Neural cell (in vitro differentiated cells): Measurements from ENCODE around the gene MED13. TPM values are rescaled to one million over a fixed set of nuclear protein-coding genes. Genes with fewer than 3 reads are reported as not detected.

Experiments used
- H2AFZ ChIP-seq: fragments of 200-600, 300-800 bp; sonication (generic), shearing (Covaris generic); 2 replicates; pipeline ENCODE4 v1.6.0; 2014; ENCODE audit warnings: low read depth, mild to moderate bottlenecking, antibody characterized with exemption, low read length, moderate library complexity
- H3F3A ChIP-seq: fragments of 200-600 bp; shearing (Covaris generic); 2 replicates; pipeline ENCODE4 v1.6.1; 2016; ENCODE audit warnings: mild to moderate bottlenecking, moderate library complexity, mixed read lengths, antibody characterized with exemption, low read length; ENCODE audit not compliant: insufficient read depth, poor library complexity, severe bottlenecking
- H3K27ac ChIP-seq: fragments of 200-600, 300-800 bp; sonication (generic), shearing (Covaris generic); 2 replicates; pipeline ENCODE4 v1.5.1; 2014; ENCODE audit warnings: mild to moderate bottlenecking, low read length, moderate library complexity
- H3K27me3 ChIP-seq: fragments of 300-800, 200-600 bp; sonication (generic), shearing (Covaris generic); 2 replicates; pipeline ENCODE4 v1.6.0; 2014; ENCODE audit warnings: mild to moderate bottlenecking, low read depth, low read length, moderate library complexity; ENCODE audit not compliant: insufficient read depth
- H3K36me3 ChIP-seq: fragments of 300-800, 200-600 bp; sonication (generic), shearing (Covaris generic); 2 replicates; pipeline ENCODE4 v1.5.1; 2014; ENCODE audit warnings: mild to moderate bottlenecking, antibody characterized with exemption, low read length, moderate library complexity; ENCODE audit not compliant: insufficient read depth
- H3K4me2 ChIP-seq: fragments of 300-800, 200-600 bp; sonication (generic), shearing (Covaris generic); 2 replicates; pipeline ENCODE4 v1.6.0; 2014; ENCODE audit warnings: mild to moderate bottlenecking, low read length
- H3K4me3 ChIP-seq: fragments of 300-800, 200-600 bp; sonication (generic), shearing (Covaris generic); 2 replicates; pipeline ENCODE4 v1.5.1; 2014; ENCODE audit warnings: mild to moderate bottlenecking, low read length, moderate library complexity
- H3K79me2 ChIP-seq: fragments of 200-600 bp; shearing (Covaris generic); replicated peaks from 2 replicates; pipeline ENCODE4 v1.6.0; 2014; ENCODE audit warnings: mild to moderate bottlenecking, low read length, moderate library complexity; ENCODE audit not compliant: insufficient read depth
- H3K9ac ChIP-seq: fragments of 300-800, 200-600 bp; sonication (generic), shearing (Covaris generic); 2 replicates; pipeline ENCODE4 v1.6.1; 2016; ENCODE audit warnings: mild to moderate bottlenecking, low read length, mixed read lengths
- H3K9me2 ChIP-seq: fragments of 200-600 bp; shearing (Covaris generic); 2 replicates; pipeline ENCODE4 v1.6.1; 2016; ENCODE audit warnings: mild to moderate bottlenecking, low read length, mixed read lengths; ENCODE audit not compliant: insufficient read depth
- H3K9me3 ChIP-seq: fragments of 200-600, 300-800 bp; sonication (generic), shearing (Covaris generic); 2 replicates; pipeline ENCODE4 v1.6.1; 2016; ENCODE audit warnings: mild to moderate bottlenecking, mixed run types, low read length, moderate library complexity, mixed read lengths
- H4K20me1 ChIP-seq: fragments of 200-600 bp; shearing (Covaris generic); 2 replicates; pipeline ENCODE4 v1.6.1; 2016; ENCODE audit warnings: mild to moderate bottlenecking, mixed run types; ENCODE audit not compliant: insufficient read depth
- EP300 ChIP-seq: fragments of 450-650 bp; conservative IDR thresholded peaks from 2 replicates; pipeline ENCODE4 v1.6.1; 2014; ENCODE audit warnings: antibody characterized with exemption, mild to moderate bottlenecking, moderate library complexity; ENCODE audit not compliant: poor library complexity, severe bottlenecking
- EZH2 ChIP-seq: fragments of 200-600, 300-800 bp; shearing (Covaris generic), sonication (generic); IDR thresholded peaks from 2 replicates; pipeline ENCODE4 v1.6.1; 2014; ENCODE audit warnings: antibody characterized with exemption, low read length, borderline replicate concordance, mild to moderate bottlenecking; ENCODE audit not compliant: insufficient read depth, poor library complexity, severe bottlenecking
- MXI1 ChIP-seq: fragments of 450-650 bp; conservative IDR thresholded peaks from 2 replicates; pipeline ENCODE4 v1.6.1; 2014; ENCODE audit warnings: antibody characterized with exemption, mild to moderate bottlenecking; ENCODE audit not compliant: poor library complexity, severe bottlenecking
- POLR2AphosphoS5 ChIP-seq: IDR thresholded peaks from 2 replicates; pipeline ENCODE4 v1.6.1; 2012
- RAD21 ChIP-seq: fragments of 450-650 bp; conservative IDR thresholded peaks from 2 replicates; pipeline ENCODE4 v1.6.1; 2014; ENCODE audit warnings: antibody characterized with exemption, mild to moderate bottlenecking, moderate library complexity
- REST ChIP-seq: IDR thresholded peaks from 2 replicates; pipeline ENCODE4 v1.6.1; 2012; ENCODE audit warnings: borderline replicate concordance
- SMC3 ChIP-seq: fragments of 450-650 bp; conservative IDR thresholded peaks from 2 replicates; pipeline ENCODE4 v1.6.1; 2014; ENCODE audit warnings: antibody characterized with exemption, mild to moderate bottlenecking, moderate library complexity; ENCODE audit not compliant: poor library complexity
- TAF1 ChIP-seq: IDR thresholded peaks from 2 replicates; pipeline ENCODE4 v1.6.1; 2012; ENCODE audit warnings: low read depth
- polyA plus RNA-seq: library from polyadenylated mRNA; depleted of rRNA; stranded (reverse); fragments of >200 nt; gene quantifications from 2 replicates; pipeline ENCODE4 v1.2.3, GENCODE V29; 2014
- TF ChIP-seq, protein P1 (sequence below): fragments of 450-650 bp; IDR thresholded peaks from 2 replicates; pipeline ENCODE4 v1.5.1; 2014; ENCODE audit warnings: antibody characterized with exemption, mild to moderate bottlenecking, moderate library complexity; ENCODE audit not compliant: poor library complexity, severe bottlenecking

MED13 gene
- polyA plus RNA-seq, 1 donor from 2014 or later = 22.6 TPM

GRCh38 chr17:62048262-62048661, 16.8 kb downstream of the MED13 start:
- peaks cover 6% of the 10 kb centered on the region for H3K36me3 ChIP-seq
- no peak overlapping the region for H3K9ac ChIP-seq
- no peak overlapping the region for H3K4me2 ChIP-seq
- peaks cover 34% of the 10 kb centered on the region for H3K79me2 ChIP-seq
- H3K27me3 ChIP-seq = no peaks in the 10 kb centered on the region
- TF ChIP-seq EP300 (no peak), MXI1 (no peak), TAF1 (no peak), SMC3 (no peak), RAD21 (no peak), EZH2 (no peak)
- TF ChIP-seq, protein P1, sequence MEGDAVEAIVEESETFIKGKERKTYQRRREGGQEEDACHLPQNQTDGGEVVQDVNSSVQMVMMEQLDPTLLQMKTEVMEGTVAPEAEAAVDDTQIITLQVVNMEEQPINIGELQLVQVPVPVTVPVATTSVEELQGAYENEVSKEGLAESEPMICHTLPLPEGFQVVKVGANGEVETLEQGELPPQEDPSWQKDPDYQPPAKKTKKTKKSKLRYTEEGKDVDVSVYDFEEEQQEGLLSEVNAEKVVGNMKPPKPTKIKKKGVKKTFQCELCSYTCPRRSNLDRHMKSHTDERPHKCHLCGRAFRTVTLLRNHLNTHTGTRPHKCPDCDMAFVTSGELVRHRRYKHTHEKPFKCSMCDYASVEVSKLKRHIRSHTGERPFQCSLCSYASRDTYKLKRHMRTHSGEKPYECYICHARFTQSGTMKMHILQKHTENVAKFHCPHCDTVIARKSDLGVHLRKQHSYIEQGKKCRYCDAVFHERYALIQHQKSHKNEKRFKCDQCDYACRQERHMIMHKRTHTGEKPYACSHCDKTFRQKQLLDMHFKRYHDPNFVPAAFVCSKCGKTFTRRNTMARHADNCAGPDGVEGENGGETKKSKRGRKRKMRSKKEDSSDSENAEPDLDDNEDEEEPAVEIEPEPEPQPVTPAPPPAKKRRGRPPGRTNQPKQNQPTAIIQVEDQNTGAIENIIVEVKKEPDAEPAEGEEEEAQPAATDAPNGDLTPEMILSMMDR = no peak
- H3F3A ChIP-seq = no peaks in the 10 kb centered on the region
- H3K27ac ChIP-seq = no peak overlapping the region
- H3K9me2 ChIP-seq = no peaks in the 10 kb centered on the region
- H3K9me3 ChIP-seq = no peaks in the 10 kb centered on the region
- no peak overlapping the region for H2AFZ ChIP-seq
- no peaks in the 10 kb centered on the region for H4K20me1 ChIP-seq
- H3K4me3 ChIP-seq = no peak overlapping the region

- Histone ChIP-seq H3K27ac (no peak overlapping the region), H3K27me3 (no peaks in the 10 kb centered on the region), H3K9ac (no peak overlapping the region), H3K4me2 (no peak overlapping the region), H3K36me3 (no peaks in the 10 kb centered on the region), H4K20me1 (no peaks in the 10 kb centered on the region), H3K79me2 (peaks cover 40% of the 10 kb centered on the region), H3F3A (no peaks in the 10 kb centered on the region), H3K9me3 (no peaks in the 10 kb centered on the region), H3K4me3 (no peak overlapping the region), H2AFZ (no peak overlapping the region), H3K9me2 (no peaks in the 10 kb centered on the region)
- TF ChIP-seq MXI1 (no peak), POLR2AphosphoS5 (no peak), RAD21 (no peak), SMC3 (no peak), REST (no peak), EP300 (no peak), EZH2 (no peak), TAF1 (no peak)
- TF ChIP-seq, protein P1 = no peak
These were observed 19.6 kb downstream of the MED13 start for GRCh38 chr17:62045517-62045916.
